Naive thymus-derived CD8-positive, alpha-beta T cell (primary cell): Measurements from ENCODE around the gene TRPV3. TPM values are rescaled to one million over a fixed set of nuclear protein-coding genes. Genes with fewer than 3 reads are reported as not detected.
"Not testable (repeated sequence)": the region's sequence is repeated elsewhere in the genome, so short reads cannot be mapped to it uniquely, and the experiment has no call there.

ENCODE experiments used
- ATAC-seq, 2 donors: fragments of 150-1000 bp; cut with Tn5 transposase in 1 of 2; sonication (Bioruptor Pico), chemical (Tn5 transposase) in 1 of 2; 1 replicate in 1 of 2; 2 replicates in 1 of 2; pipeline ENCODE4 v1.10.0; 2021; ENCODE audit warnings: mild to moderate bottlenecking in 2 of 2, moderate library complexity in 2 of 2
- POLR2A ChIA-PET: fragments of 350-600 bp; sonication (Branson Sonifier 250); formaldehyde crosslinking; loops from one replicate; lab custom pipeline; 2021; ENCODE audit warnings: antibody characterized with exemption; lab: Charles Lee
- DNase-seq, 10 donors: peaks; one replicate each; pipeline versions ENCODE4 v3.0.0 to v3.0.0-alpha.2; 2020 to 2022
- H3K27ac Mint-ChIP-seq, 10 donors: one replicate each; pipeline ENCODE4 v1.8.0; 2020 to 2022; ENCODE audit warnings: mild to moderate bottlenecking in 10 of 10, mixed read lengths in 10 of 10, moderate library complexity in 4 of 10, inconsistent platforms in 1 of 10
- H3K27me3 Mint-ChIP-seq, 5 donors: one replicate each; pipeline ENCODE4 v1.8.0; 2021 to 2022; ENCODE audit warnings: mixed read lengths in 5 of 5
- H3K36me3 Mint-ChIP-seq, 3 donors: one replicate each; pipeline ENCODE4 v1.8.0; 2020 to 2022; ENCODE audit warnings: mixed read lengths in 3 of 3, mild to moderate bottlenecking in 2 of 3, inconsistent platforms in 1 of 3
- H3K4me1 Mint-ChIP-seq, 4 donors: one replicate each; pipeline ENCODE4 v1.8.0; 2021 to 2022; ENCODE audit warnings: mixed read lengths in 4 of 4
- H3K4me3 Mint-ChIP-seq, 10 donors: one replicate each; pipeline ENCODE4 v1.8.0; 2020 to 2022; ENCODE audit warnings: mild to moderate bottlenecking in 10 of 10, mixed read lengths in 10 of 10, moderate library complexity in 6 of 10, inconsistent platforms in 1 of 10
- H3K9me3 Mint-ChIP-seq, 9 donors: one replicate each; pipeline ENCODE4 v1.8.0; 2020 to 2022; ENCODE audit warnings: mixed read lengths in 9 of 9, mild to moderate bottlenecking in 3 of 9, inconsistent platforms in 1 of 9, moderate library complexity in 1 of 9
- polyA plus RNA-seq, 3 donors: library from polyadenylated mRNA; unstranded; fragments of 300-500 nt; fragmentation: Illumina TruSeq; gene quantifications; one replicate each; pipeline ENCODE4 v1.2.3, GENCODE V29; 2021
- total RNA-seq, 8 experiments: library from RNA in 2 of 8; stranded (reverse) in 2 of 8; gene quantifications; one replicate each; pipeline ENCODE4 v1.2.3 and lab custom pipeline; 2021 to 2026

The TRPV3 gene
- total and polyA plus RNA-seq, 5 experiments from 2014 or later: 0.13 to 0.47 (median 0.38) TPM; not detected in 2

DNA sequence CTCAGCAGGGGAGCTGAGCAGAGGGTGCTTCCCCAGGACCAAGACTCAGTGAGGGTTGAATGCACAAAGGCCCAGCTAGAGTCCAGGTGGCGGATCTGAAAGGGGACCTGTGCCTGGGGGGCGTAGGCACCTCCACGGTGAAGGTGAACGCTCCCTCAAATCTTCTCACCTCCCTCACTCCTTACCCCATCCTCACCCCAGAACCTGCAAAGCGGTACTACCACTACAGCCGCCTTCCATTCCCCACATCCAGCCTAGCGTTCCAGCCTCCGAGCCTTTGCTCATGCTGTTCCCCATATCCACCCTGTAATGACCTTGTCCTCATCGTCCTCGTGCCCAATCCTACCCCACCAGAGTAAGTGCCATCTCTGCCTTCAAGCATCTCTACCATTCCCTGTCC lies 30.6 kb downstream of the TRPV3 start:
- Mint-ChIP-seq H3K36me3 (no peaks in the 10 kb centered on the region), H3K9me3 (no peaks in the 10 kb centered on the region), H3K4me1 (no peaks in the 10 kb centered on the region), H3K27ac (no peak overlapping the region), H3K27me3 (peaks cover 0 to 13% (median 0%) of the 10 kb centered on the region in 5 donors), H3K4me3 (no peak overlapping the region)
- DNase-seq (no peak), ATAC-seq (no peak)
- POLR2A ChIA-PET: no interaction called here

DNA sequence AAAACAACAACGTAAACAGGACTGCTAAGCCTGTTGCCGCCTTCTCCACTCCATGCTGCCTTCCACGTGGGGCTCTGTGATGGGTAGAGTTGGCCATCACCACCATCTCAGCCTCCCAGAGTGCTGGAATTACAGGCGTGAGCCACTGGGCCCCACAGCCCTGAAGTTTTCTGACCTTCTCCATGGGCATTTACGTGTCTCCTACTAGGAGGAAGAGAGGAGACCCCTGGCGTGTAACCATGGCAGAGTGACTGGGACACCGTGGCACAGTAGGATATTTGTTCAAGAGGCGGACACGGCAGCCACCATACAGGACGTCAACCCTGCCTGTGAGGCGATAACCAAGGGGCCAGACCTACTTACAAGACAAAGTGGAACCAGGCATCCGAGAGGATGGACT lies 31.1 kb downstream of the TRPV3 start:
- Mint-ChIP-seq H3K27me3 (peaks cover 0 to 13% (median 0%) of the 10 kb centered on the region in 5 donors), H3K9me3 (no peaks in the 10 kb centered on the region), H3K4me3 (no peak overlapping the region), H3K36me3 (no peaks in the 10 kb centered on the region), H3K4me1 (no peaks in the 10 kb centered on the region), H3K27ac (no peak overlapping the region)
- POLR2A ChIA-PET: no interaction called here
- ATAC-seq: no peak
- DNase-seq: no peak

DNA sequence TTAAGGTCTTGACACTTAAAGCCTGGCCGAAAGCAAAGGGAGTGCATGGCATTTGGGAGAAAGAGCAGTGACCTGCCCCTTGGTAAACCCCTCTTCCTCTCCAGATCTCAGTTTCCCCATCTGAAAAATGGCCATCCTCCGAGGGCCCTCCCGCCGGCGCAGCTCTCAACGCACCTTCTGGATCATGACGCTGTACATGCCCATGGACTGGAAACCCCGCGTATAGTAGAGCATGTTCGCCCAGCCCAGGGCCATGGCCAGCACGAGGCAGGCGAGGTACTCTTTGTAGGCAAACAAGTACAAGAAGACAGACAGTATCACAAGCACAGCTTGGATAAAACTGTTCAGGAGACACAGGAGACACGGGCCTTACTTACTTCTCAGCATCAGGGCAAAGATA lies 33.6 kb downstream of the TRPV3 start:
- ATAC-seq (no peak), DNase-seq (no peak)
- Mint-ChIP-seq H3K36me3 (no peaks in the 10 kb centered on the region), H3K27me3 (peaks cover 0 to 13% (median 0%) of the 10 kb centered on the region in 5 donors), H3K4me1 (no peaks in the 10 kb centered on the region), H3K9me3 (no peaks in the 10 kb centered on the region), H3K27ac (no peak overlapping the region), H3K4me3 (no peak overlapping the region)
- POLR2A ChIA-PET: no interaction called here

DNA sequence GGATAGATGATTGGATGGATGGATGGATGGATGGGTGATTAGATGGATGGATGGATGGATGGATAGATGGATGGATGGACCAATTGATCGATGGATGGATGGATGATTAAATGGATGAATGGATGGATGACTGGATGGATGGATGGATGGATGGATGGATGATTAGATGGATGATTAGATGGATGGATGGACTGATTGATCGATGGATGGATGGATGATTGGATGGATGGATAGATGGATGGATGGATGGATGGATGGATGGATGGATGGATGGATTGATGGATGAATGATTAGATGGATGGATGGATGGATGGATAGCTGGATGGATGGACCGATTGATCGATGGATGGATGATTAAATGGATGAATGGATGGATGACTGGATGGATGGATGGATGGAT lies 38.1 kb downstream of the TRPV3 start:
- H3K27me3 Mint-ChIP-seq, H3K4me1 Mint-ChIP-seq, H3K4me3 Mint-ChIP-seq, ATAC-seq, H3K36me3 Mint-ChIP-seq, POLR2A ChIA-PET, H3K9me3 Mint-ChIP-seq, H3K27ac Mint-ChIP-seq, DNase-seq: not testable (repeated sequence)

DNA sequence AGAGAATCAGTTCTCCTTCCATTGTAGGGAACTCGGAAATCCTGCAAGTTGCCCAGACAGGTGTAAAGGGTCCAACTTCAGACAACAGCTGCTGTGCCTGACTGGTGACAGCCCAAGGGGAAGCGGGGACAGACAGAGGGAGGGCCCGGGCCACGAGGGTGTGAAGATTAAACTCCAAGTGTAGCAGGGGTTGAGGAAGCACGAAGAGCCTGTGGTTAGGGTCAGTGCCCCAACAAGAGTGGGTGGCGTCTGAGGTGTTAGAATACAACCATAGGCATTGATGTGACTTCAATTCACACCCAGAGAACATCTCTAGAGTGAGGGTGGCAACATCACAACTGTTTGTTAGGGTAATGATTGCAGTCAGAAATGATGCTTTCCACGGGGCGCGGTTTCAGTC lies 42.7 kb downstream of the TRPV3 start:
- Mint-ChIP-seq H3K4me3 (peak overlapping the region in 1 of 10 donors; percentile 60), H3K27ac (peak overlapping the region in 1 of 10 donors; percentile 88), H3K27me3 (peaks cover 0 to 10% (median 0%) of the 10 kb centered on the region in 5 donors), H3K36me3 (peaks cover 0 to 2% (median 0%) of the 10 kb centered on the region in 3 donors), H3K4me1 (peaks cover 0 to 8% (median 0%) of the 10 kb centered on the region in 4 donors), H3K9me3 (no peaks in the 10 kb centered on the region)
- peak in 1 of 10 donors; percentile 22 for DNase-seq
- ATAC-seq: no peak
- POLR2A ChIA-PET: no interaction called here

DNA sequence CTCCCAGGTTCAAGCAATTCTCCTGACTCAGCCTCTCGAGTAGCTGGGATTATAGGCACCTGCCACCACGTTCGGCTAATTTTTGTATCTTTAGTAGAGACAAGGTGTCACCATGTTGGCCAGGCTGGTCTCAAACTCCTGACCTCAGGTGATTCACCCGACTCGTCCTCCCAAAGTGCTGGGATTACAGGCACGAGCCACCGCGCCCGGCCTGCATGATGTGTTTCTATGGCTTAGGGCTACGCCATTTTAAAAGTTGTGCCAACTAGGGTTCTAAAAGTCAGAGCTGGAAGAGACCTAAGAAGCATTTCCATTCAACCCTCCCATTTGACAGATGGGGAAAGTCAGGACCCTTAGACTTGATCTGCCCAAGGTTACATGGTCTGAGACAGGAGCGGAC lies 43.4 kb downstream of the TRPV3 start:
- ATAC-seq, H3K4me3 Mint-ChIP-seq, POLR2A ChIA-PET, H3K36me3 Mint-ChIP-seq, H3K9me3 Mint-ChIP-seq, DNase-seq, H3K4me1 Mint-ChIP-seq: not testable (repeated sequence)
- H3K27me3 Mint-ChIP-seq: peaks cover 0 to 12% (median 3%) of the 10 kb centered on the region in 5 donors
- peak overlapping the region in 1 of 10 donors; percentile 6 for H3K27ac Mint-ChIP-seq

DNA sequence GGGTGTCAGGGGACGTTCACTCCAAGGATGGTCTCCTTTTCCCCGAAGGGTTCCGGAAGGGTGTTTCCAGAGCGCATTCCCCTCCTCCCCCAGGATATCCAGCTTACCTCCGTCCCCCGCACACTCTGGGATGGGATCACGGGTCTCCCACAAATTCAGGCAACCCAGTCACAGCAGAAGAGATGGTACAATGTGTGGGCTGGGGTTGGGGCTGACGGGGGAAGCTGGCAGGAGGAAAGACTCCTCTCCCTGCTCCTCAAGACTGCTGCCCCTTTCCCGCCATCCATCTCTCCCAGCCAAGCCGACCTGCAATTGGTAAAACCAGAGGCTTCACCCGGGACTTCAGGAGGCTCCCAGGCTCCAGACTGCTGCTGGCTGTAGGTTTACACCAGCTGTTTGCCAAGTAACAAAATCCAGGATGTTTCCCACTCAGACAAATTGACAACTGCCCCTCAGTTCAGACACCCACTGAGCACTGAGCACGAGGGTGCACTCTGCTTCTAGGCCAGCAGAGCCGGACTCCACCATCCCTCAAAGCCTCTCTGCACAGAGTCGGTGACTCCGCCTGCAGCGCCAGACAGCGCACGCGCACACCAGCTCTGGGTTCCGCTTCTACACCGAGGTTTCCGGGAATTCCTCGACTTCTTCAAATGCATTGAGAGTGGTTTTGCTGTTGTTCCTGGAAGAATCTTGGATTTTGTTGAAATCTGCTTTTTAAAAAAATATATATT lies 44.1 kb downstream of the TRPV3 start:
- POLR2A ChIA-PET: no interaction called here
- no peaks in the 10 kb centered on the region for H3K9me3 Mint-ChIP-seq
- DNase-seq (no peak), ATAC-seq (no peak)
- H3K4me3 Mint-ChIP-seq: peak overlapping the region in 4 of 10 donors; percentile 26 to 65 (median 49)
- H3K36me3 Mint-ChIP-seq: peaks cover 0 to 2% (median 0%) of the 10 kb centered on the region in 3 donors
- H3K4me1 Mint-ChIP-seq: peaks cover 0 to 8% (median 0%) of the 10 kb centered on the region in 4 donors
- H3K27ac Mint-ChIP-seq: no peak overlapping the region
- peaks cover 0 to 12% (median 3%) of the 10 kb centered on the region in 5 donors for H3K27me3 Mint-ChIP-seq

DNA sequence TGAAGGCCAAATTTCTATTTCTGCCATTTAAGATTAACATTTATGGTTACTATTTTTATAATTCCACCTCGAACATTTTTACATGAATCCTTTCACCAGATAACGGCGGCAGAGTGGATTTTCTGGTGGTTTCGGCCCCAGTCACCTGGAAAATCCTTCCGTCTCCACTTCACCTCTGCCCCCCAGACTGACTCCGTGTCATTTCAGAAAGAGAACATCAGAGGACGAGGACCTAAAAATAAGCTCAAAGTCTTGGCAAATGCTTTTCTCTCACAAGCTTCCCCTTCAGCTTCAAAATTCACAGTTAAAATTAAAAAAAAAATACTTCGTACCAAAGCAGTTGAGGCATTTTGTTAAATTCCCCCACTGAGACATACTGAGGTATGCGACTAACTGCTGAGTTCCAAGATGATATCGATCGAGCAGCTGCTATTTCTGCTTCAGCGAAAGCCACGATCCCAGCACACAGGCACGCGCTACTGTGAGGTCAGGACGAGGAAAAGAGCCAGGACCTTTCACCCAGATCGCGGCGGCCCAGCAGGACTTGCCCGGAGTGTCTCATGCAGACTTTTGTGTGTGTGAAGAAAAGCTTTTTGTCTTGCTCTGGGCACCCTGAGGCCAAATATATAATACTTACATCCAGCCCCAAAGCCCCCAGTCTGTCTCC lies 45.0 kb downstream of the TRPV3 start:
- ATAC-seq (no peak), DNase-seq (no peak)
- Mint-ChIP-seq H3K4me1 (peaks cover 0 to 8% (median 0%) of the 10 kb centered on the region in 4 donors), H3K27me3 (peaks cover 0 to 12% (median 3%) of the 10 kb centered on the region in 5 donors), H3K4me3 (peak overlapping the region in 1 of 10 donors; percentile 26), H3K27ac (no peak overlapping the region), H3K9me3 (no peaks in the 10 kb centered on the region), H3K36me3 (peaks cover 0 to 2% (median under 1%) of the 10 kb centered on the region in 3 donors)
- POLR2A ChIA-PET: interaction anchor here (0.5 kb wide), 1 partner anchor 1228 kb away, joined by 4 read pairs; no protein-coding TSS in a partner anchor

DNA sequence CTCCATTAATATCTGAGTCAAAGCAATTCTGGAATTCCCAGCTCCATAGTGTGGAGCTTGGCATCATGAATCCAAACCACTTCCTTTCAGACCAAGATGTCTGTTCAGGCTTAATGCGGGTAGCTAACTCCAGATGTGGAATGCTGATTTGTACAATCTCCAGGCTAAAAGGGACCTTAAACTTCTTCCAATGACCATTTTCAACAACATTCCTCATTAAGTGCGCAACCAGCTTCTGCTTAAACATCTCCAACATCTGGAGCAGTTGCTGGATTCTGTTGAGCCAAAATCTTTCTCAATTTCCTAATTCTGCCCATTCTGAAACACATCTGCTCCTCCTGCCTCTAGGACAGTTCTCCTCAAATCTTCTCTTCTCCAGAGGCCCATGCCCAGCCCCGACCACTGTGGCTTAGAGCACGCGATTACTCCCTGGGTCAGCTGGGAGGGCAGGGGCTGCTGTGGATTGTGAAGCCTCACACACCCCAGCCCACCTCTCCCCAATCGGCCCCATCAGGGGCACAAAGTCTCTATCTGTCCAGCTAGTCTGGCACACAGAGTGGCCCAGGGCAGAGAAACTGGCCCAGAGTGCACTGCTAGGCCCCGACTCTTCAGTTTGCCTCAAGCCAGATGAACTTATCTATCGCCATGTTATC lies 45.6 kb downstream of the TRPV3 start:
- peaks cover 0 to 4% (median 2%) of the 10 kb centered on the region in 3 donors for H3K36me3 Mint-ChIP-seq
- no peak for ATAC-seq
- H3K4me1 Mint-ChIP-seq: peaks cover 0 to 8% (median 0%) of the 10 kb centered on the region in 4 donors
- POLR2A ChIA-PET: no interaction called here
- no peak overlapping the region for H3K4me3 Mint-ChIP-seq
- peaks cover 0 to 4% (median 0%) of the 10 kb centered on the region in 9 donors for H3K9me3 Mint-ChIP-seq
- peaks cover 3 to 12% (median 7%) of the 10 kb centered on the region in 5 donors for H3K27me3 Mint-ChIP-seq
- H3K27ac Mint-ChIP-seq: peak overlapping the region in 1 of 10 donors; percentile 36
- no peak for DNase-seq

DNA sequence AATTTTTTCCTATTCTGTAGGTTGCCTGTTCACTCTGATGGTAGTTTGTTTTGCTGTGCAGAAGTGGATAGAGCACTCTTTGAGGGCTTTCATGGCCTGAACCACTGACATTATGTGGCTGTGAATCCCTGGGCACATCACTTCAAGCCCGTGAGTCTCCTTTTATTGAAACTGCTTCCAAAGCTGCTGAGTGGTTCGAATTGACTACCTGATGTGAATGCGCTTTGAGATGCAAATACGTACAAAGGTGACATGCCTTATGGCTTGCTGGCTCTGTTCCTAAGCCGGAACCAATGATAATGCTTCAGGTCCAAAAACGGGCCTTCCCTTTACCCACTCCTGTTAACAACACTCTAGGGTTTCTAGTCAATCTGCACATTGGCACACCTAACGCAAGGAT lies 47.5 kb downstream of the TRPV3 start:
- Mint-ChIP-seq H3K4me1 (peaks cover 0 to 5% (median 0%) of the 10 kb centered on the region in 4 donors), H3K27me3 (peaks cover 3 to 18% (median 6%) of the 10 kb centered on the region in 5 donors), H3K9me3 (peaks cover 0 to 4% (median 0%) of the 10 kb centered on the region in 9 donors), H3K36me3 (peaks cover 0 to 4% (median 0%) of the 10 kb centered on the region in 3 donors), H3K27ac (no peak overlapping the region), H3K4me3 (no peak overlapping the region)
- no peak for DNase-seq
- POLR2A ChIA-PET: no interaction called here
- ATAC-seq: no peak

DNA sequence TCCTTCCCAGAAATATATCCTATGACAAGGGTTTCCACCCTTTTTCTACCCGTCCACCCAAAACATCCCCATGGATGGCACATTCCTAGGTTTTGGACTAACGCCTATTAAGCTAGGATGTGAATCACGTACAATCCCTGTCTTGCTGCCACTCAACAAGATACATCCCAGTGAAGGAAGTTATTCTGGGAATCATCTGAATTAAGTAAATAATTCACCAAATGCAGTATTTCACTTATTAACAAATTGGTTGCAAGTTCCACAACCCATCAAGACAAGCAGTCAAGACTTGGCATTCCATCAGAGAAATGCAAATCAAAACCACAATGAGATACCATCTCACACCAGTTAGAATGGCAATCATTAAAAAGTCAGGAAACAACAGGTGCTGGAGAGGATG lies 49.7 kb downstream of the TRPV3 start:
- H3K9me3 Mint-ChIP-seq: peaks cover 0 to 4% (median 0%) of the 10 kb centered on the region in 9 donors
- POLR2A ChIA-PET: no interaction called here
- peaks cover 0 to 4% (median 0%) of the 10 kb centered on the region in 3 donors for H3K36me3 Mint-ChIP-seq
- H3K4me3 Mint-ChIP-seq: no peak overlapping the region
- DNase-seq (no peak), ATAC-seq (no peak)
- H3K27ac Mint-ChIP-seq: no peak overlapping the region
- H3K27me3 Mint-ChIP-seq: peaks cover 3 to 18% (median 5%) of the 10 kb centered on the region in 5 donors
- H3K4me1 Mint-ChIP-seq: no peaks in the 10 kb centered on the region

DNA sequence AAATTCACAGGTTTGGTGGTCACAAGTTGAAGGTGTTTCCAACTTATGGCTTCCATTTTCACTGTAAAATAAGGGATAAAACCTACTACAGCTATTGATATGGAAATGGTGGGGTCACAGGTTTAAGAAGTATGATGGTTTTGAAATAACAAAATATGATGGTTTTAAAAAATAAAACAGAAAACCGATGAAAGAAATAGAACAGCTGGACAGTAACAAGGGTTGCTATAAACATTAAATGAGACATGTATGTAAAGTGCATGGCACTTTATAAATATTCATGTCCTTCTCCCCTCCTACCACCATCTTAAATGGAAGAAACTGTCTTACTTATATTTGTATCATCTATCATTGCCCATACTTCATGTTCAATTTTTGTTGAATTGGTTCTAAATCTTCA lies 50.5 kb downstream of the TRPV3 start:
- ATAC-seq (no peak), DNase-seq (no peak)
- H3K27ac Mint-ChIP-seq: no peak overlapping the region
- peaks cover 0 to 4% (median 0%) of the 10 kb centered on the region in 9 donors for H3K9me3 Mint-ChIP-seq
- no peaks in the 10 kb centered on the region for H3K4me1 Mint-ChIP-seq
- POLR2A ChIA-PET: no interaction called here
- H3K27me3 Mint-ChIP-seq: peaks cover 3 to 18% (median 5%) of the 10 kb centered on the region in 5 donors
- H3K36me3 Mint-ChIP-seq: peaks cover 0 to 4% (median 0%) of the 10 kb centered on the region in 3 donors
- H3K4me3 Mint-ChIP-seq: no peak overlapping the region
